OCI-M2 (cell line): ENCODE results near the gene EFL1.
"Not testable (repeated sequence)": the region's sequence is repeated elsewhere in the genome, so short reads cannot be mapped to it uniquely, and the experiment has no call there.

ENCODE experiments used
- DNase-seq: peaks from one replicate; lab custom pipeline; 2025; ENCODE audit not compliant: unreplicated experiment; lab: John Stamatoyannopoulos, UW

The EFL1 gene

DNA sequence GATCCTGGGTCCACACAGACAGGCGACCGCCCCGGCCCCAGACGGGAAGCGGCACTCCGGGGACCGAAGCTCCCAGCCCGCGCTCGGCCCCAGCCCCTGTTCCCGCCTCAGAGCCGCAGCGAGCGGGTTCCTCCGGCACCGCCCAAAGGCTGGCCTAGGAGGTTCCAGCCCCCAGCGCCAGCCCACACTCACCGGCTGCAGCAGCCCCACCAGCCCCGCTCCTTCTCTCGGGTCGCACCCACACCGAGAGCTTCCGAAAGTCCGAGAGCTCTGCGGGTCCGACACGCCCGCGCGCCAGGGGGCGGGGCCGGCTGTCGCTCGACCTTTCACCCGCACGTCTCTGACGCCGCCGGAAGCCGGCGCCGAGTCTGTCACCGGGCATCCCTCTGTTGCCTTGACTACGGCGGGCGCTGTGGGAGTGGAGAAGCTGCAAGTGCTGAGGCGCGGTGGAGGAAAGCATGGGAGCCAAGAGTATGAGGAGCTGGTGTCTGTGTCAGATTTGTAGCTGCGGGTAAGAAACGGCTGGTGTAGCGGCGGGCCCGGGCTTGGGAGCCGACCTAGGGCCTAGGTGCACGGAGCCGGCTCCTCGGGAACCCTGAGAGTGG, at the start of gene EFL1, which contains the start of gene SAXO2:
EFL1 (minus strand) TSS at position 313 of the 605 bp plus-strand sequence. CDS start 956 bp downstream, outside the sequence.
SAXO2 (plus strand) TSS at position 397 of the 605 bp plus-strand sequence; CDS start at position 459, 62 bp downstream.
- no peak for DNase-seq

DNA sequence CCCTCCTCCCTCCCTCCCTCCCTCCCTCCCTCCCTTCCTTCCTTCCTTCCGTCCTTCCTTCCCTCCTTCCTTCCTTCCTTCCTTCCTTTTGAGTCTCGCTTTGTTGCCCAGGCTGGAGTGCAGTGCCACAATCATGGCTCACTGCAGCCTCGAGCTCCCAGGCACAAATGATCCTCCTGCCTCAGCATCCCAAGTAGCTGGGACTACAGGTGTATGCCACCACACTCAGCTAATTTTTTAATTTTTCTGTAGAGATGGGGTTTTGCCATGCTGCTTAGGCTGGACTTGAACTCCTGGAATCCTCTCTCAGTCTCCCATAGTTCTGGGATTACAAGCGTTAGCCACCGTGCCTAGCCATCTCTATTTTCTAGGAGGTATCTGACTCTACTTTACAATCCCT, 48.8 kb upstream of the EFL1 start:
- DNase-seq, result not testable (repeated sequence)

- no peak for DNase-seq
Measured at GRCh38 chr15:82309802-82310201, 47.3 kb upstream of the EFL1 start.

- DNase-seq, result no peak
Measured at GRCh38 chr15:82307714-82308081, 45.2 kb upstream of the EFL1 start.

DNA sequence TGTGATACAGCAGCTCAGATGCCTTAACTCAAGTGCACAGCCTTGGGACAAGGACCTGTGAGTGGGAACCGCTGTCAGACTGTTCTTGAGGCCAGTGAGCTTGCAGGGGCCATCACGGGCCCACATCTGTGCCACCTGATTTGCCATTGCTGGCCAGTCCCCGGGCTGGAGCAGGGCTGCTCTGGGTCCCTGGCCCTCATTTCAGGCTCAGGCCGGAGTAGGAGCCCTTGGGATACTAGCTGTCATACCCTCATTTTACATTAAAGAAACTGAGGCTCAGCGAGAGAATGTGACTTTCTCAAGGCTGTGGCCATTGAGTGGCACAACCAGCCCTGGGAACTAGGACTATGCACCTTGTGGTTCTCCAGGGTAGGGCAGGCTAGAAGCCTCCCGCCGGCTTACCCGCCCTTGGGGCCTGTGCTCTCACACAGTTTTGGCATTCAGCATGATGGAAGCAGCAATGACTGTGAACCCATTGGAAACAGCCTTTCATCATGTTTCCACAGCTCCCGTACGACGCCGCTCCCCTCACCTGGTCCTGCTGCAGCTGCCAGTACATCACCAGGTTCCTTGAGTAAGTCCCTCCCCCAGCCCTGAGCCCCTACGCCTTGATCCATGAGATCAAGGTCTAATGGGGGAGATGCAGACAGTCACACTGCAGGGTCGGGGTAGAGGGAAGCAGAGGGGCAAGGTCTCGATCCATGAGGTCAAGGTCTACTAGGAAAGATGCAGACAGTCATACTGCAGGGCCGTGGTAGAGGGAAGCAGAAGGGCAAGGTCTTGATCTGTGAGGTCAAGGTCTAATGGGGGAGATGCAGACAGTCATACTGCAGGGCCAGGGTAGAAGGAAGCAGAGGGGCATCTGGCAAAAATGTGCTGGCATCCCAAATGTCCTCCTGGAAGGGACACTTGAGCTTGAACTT, 44.5 kb upstream of the EFL1 start:
- no peak for DNase-seq

DNA sequence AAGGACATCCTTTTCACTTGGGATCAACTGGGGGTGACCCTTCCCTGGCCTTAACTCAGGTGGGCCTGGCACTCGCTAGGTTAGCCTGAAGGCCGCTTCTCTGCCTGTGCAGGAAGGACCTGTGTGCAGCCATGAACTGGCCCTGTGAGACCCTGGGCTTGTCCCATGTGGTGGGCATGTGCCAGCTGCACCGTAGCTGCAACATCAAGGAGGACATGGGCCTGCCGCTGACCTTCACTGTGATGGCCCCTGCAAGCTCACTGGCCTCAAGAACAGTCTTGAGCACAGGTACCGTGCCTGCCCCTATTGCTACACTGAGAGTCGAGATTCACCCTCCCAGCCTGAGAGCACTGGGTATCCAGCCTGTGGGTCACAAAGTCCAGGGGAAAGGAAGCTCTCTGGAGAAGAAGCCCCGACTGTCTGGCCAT, 43.1 kb upstream of the EFL1 start:
- DNase-seq, result no peak

GRCh38 chr15:82304778-82305090, 42.2 kb upstream of the EFL1 start:
- DNase-seq, result no peak

- DNase-seq, result no peak
Measured at GRCh38 chr15:82303956-82304777, 41.6 kb upstream of the EFL1 start.

DNA sequence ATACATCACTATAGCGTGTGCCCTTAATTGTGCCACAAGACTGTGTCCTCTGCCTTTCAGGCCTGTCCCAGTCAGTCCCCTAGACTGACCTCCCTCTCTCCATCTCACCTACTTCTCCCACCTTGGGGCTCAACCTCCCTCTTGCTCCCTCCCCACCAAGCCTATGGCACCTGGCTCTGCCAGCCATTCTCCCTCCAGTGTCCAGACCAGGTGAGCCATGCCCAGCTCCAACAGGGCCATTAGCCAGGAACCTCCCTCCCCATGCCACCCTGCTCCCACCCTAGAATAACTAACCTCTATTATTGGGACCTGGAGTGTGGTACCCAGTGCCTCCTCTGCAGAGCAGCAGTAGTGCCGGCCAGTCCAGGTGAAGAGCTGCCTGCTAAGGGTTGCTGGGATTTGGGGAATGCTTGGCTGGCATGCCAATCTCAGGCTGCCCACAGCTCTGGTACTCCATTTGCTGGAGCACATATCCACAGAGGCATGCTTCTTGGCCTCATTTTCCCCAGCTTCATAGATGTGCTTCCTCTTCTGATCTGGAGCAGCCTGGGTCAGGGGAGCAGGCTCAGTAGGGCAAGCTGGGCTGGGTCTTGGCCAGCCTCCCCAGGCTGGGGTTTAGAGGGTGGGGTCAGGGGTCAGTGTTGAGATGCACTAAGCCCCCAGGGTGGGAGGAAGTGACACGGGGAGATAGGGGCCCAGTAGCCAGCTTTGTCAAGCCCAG, 38.9 kb upstream of the EFL1 start:
- DNase-seq, result no peak

GRCh38 chr15:82300883-82301282, 38.3 kb upstream of the EFL1 start:
- no peak for DNase-seq

GRCh38 chr15:82300326-82300725, 37.8 kb upstream of the EFL1 start:
- DNase-seq, result not testable (repeated sequence)

DNA sequence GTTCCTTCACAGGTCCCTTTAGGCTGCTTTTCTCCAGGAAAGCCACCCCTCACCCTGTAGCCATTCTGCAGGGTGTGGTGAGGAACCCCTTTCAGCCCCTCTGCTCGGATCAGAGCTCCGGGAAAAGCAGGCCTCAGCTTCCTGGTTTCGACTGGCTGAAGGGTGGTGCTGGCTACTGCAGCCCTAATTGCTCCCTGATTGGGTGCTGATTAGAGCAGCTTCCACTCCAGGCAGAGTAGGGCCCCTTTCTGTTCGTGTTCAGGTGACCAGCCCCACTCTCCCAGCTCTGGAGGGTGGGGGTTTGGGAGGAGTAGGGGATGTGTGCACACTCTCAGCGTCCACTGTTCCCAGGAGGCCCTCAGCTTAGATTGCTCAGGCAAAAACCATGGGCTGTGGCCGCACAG, 37.0 kb upstream of the EFL1 start:
- not testable (repeated sequence) for DNase-seq

DNA sequence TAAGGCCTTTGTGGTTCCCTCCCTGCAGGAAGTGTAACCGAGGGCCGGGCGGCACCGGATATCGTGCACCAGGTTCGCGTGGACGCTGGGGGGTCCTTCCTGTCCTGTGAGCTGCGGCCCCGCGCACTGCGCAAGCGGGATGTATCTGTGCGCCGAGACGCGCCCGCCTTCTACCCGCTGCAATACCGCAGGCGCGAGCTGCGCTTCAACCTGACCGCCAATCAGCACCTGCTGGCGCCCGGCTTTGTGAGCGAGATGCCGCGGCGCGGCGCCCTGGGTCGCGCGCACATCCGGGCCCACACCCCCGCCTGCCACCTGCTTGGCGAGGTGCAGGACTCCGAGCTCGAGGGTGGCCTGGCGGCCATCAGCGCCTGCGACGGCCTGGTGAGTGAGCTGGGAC, 36.0 kb upstream of the EFL1 start:
- no peak for DNase-seq

DNA sequence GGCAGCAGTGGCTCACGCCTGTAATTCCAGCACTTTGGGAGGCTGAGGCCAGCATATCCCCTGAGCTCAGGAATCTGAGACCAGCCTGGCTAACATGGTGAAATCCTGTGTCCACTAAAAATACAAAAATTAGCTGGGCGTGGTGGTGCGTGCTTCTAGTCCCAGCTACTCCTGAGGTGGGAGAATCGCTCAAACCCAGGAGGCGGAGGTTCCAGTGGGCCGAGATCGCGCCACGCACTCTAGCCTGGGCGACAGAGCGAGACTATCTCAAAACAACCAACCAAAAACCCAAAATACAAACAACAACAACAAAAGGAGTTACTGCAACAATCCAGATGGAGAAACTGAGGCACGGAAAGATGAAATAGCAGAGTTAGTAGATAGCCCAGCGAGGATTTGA, 35.5 kb upstream of the EFL1 start:
- no peak for DNase-seq

- no peak for DNase-seq
Measured at GRCh38 chr15:82297546-82297945, 35.0 kb upstream of the EFL1 start.

GRCh38 chr15:82294061-82294690, 31.6 kb upstream of the EFL1 start:
- DNase-seq, result no peak

- DNase-seq, result no peak
Measured at GRCh38 chr15:82292271-82292670, 29.7 kb upstream of the EFL1 start.

- not testable (repeated sequence) for DNase-seq
Measured at GRCh38 chr15:82288202-82288601, 25.7 kb upstream of the EFL1 start.

DNA sequence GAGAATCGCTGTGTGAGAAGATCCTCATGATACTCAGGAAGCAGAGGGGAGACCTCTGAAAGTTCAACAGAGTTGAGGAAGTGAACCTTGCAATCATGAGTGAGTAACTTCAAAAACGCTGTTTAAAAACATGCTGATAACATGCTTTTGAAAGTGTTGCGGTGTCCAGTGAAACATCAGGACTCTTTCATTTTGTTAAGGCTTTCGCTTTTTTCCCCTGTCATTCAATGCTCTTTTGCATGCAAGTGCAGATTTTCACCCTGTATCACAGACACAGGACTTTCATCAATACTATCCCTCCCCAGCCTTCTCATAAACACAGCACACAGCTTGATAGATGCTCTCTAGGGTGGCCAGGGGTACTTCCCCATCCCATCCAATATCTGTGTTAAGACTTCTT, 23.9 kb upstream of the EFL1 start:
- not testable (repeated sequence) for DNase-seq

- DNase-seq, result not testable (repeated sequence)
Measured at GRCh38 chr15:82284381-82284780, 21.8 kb upstream of the EFL1 start.
